HG03575 (cell line): ENCODE data around the gene ASF1B.
"Not testable (repeated sequence)": the region's sequence is repeated elsewhere in the genome, so short reads cannot be mapped to it uniquely, and the experiment has no call there.

Experiments
- ATAC-seq: cut with Tn5 transposase; IDR thresholded peaks from one replicate; pipeline ENCODE4 v1.9.1; 2021; ENCODE audit not compliant: unreplicated experiment, insufficient number of reproducible peaks, low FRiP score; ENCODE audit errors: extremely low read depth

Gene ASF1B

DNA sequence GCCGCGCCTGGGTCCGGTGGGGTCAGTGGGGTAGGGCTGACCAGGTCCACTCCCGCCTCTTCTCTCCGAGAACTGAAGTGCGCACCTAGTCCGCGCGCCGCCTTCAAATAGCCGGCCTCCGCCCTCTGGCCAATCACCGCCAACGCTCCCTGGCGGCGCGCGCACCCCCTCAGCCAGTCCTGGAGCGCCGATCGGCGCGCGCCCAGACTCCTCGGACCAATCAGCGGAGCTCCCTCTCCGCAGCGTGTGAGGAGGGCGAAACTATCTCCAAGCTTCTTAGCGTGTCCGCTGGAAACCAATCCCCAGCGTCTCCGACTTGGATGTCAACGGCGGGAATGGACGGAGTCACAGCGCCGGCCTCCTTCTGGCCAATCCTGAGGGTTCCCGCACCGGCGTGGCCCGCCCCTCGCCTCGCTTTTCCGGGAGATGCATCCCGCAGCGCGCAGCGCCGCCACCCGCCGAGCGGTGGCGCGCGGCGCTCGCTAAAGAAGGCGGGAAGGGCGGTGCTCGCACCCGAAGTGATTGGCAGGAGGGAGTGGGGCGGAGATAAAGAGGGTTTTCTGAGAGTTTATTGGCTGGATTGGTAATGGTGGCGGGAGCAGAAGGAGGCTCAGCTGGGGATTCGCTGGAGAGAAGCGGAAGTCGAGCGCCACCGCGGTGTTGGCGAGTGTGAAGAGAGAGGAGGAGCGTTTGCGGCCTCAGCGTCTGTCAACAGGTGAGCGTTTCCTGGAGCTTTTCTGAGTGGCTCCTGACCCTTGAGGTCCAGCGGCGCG, at the start of gene ASF1B:
Gene ASF1B (minus strand): TSS at position 81 of the 773 bp plus-strand sequence. CDS start 133 bp downstream, outside the sequence.
- ATAC-seq = peak; percentile 60

DNA sequence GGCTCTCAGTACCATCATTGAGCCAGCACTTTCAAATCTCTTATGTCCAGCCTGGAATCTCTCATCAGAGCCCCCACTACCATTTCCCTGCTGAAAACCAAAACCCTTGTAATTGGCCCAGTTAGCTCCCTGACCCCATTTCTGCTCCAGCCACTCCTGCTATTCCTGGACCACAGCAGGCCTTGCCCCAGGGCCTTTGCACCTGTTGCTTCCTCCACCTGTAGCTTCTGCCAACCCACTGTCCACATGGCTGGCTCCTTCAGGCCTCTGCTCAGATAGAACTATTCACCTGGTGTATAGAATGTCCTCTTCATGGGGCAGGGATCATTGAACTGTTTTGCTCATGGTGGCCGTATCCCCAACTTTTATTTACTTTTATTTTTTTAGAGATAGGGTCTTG, 49.3 kb upstream of the ASF1B start:
- ATAC-seq = not testable (repeated sequence)

GRCh38 chr19:14185158-14185557, 48.8 kb upstream of the ASF1B start:
- ATAC-seq = no peak

DNA sequence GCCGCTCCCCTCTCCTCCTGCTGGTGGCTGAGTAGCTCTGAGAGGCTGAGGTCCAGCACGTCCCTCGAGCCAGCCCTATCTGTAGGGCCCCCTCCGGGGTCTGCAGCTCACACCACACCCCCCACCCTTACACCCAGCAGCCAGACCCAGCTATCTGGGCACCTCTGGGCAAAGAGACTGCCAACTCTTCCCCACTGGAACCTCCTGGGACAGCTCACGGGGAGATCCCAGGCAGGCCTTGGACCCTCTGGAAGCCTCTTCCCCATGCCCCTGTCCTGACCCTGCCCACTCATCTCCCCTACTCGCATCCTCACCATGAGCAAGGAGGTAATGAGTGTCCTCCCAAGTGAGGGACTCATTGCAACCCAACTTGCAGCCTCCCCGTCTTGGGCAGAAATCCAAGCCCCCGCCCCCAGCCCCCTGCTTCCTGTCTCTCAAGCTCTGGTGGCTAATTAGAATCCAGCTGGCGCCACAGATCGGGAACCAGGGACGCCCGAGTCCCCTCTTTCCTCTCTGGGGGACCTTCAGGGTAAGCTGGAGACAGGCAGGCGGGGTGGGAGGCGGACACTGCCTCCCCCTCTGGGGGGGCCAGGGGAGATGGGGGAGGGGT, 47.5 kb upstream of the ASF1B start:
- ATAC-seq = no peak

DNA sequence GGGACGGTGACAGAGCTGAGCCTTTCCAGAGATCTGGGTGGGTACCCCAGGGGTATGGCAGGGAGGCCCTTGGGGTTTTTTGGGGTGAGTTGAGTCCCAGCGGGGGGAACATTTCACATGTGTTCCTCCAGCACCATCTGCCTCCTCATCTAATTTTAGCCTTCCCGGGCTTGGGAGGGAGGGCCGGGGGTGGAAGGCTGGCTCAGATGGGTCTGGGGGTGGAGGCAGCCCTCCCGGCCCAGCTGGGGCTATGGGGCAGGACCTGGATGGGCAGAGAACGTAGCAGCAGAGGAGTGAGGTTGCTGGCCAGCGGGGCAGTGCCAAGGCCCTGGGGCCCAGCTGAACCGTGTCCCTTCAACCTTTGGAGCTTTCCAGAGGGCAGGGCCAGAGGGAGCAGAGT, 46.1 kb upstream of the ASF1B start:
- ATAC-seq = no peak

DNA sequence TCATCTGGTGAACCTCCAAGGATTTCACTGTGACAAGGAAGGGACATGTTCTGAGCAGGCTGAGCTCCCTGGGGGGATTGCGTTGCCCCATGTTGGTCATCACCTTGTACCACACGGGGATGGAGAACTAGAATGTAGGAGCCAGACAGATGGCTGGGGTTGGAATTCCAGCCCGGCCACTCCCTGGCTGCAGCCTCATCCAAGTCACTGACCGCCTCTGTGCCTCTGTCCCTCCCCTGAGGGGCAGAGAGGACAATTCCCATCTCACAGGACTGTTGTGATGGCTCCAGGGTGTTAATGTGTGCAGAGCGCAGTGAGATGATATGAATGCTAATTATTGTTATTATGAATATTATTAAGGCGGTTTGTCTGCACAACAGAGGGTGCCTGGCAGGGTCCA, 45.5 kb upstream of the ASF1B start:
- ATAC-seq = no peak

DNA sequence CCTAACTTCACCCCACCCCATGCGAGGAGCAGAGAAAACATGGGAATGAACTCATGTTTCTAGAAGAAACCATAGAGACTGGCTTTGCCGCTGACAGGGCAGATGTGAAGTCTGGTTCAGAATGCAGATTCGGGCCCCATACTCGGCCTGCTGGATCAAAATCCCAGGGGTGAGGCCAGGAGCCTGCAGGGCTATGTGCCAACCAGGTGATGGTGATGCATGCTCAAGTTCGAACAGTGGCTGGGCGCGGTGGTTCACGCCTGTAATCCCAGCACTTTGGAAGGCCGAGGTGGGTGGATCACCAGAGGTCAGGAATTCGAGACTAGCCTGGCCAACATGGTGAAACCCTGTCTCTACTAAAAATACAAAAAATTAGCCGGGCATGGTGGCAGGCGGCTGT, 44.8 kb upstream of the ASF1B start:
- not testable (repeated sequence) for ATAC-seq

DNA sequence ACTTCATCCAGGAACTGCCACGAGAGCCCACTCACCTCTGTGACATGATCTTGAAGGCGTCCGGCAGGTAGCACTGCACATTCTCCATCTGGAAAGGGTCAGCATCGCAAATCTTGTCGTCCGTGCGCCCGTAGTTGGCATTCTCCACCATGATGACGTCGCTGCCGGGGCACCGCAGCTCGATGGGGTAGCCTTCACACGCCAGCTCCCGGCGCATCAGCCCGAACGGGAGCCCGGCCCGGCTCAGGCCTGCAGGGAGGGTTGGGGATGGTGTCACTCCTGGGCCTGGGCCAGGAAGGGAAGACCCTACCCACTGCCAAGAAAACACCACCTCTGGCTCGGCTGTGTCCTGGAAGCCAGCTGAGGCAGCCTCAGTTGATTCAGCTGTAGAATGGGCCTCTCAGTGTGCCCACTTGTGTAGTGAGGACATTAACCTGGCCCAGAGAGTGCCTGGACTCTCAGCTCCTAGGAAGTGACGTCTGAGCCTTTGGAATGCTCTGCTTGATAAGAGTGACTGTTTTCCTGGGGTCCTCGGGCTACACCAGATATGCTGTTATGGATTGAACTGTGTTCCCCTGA, 41.2 kb upstream of the ASF1B start:
- no peak for ATAC-seq

DNA sequence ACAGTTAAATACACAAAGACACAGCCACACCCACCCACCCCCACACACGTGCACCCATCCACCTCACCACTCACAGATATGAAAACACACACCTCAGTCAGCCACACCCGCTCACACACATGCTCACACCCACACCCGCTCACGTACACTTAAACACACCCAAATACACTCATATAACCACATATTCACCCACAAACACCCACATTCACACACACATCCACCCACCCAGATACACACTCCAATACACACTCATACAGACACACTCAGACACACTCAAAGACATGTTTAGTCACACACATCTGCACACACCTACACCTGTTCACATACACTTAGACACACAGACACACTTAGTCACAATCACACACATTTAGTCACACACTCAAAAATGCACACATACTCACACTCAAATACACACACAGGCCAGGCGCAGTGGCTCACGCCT, 39.0 kb upstream of the ASF1B start:
- ATAC-seq = no peak

GRCh38 chr19:14174883-14175282, 38.5 kb upstream of the ASF1B start:
- no peak for ATAC-seq

GRCh38 chr19:14168993-14169392, 32.6 kb upstream of the ASF1B start:
- ATAC-seq = no peak

GRCh38 chr19:14168259-14168972, 32.0 kb upstream of the ASF1B start:
- no peak for ATAC-seq

GRCh38 chr19:14167576-14168138, 31.3 kb upstream of the ASF1B start:
- ATAC-seq = no peak

GRCh38 chr19:14166999-14167575, 30.7 kb upstream of the ASF1B start:
- no peak for ATAC-seq

DNA sequence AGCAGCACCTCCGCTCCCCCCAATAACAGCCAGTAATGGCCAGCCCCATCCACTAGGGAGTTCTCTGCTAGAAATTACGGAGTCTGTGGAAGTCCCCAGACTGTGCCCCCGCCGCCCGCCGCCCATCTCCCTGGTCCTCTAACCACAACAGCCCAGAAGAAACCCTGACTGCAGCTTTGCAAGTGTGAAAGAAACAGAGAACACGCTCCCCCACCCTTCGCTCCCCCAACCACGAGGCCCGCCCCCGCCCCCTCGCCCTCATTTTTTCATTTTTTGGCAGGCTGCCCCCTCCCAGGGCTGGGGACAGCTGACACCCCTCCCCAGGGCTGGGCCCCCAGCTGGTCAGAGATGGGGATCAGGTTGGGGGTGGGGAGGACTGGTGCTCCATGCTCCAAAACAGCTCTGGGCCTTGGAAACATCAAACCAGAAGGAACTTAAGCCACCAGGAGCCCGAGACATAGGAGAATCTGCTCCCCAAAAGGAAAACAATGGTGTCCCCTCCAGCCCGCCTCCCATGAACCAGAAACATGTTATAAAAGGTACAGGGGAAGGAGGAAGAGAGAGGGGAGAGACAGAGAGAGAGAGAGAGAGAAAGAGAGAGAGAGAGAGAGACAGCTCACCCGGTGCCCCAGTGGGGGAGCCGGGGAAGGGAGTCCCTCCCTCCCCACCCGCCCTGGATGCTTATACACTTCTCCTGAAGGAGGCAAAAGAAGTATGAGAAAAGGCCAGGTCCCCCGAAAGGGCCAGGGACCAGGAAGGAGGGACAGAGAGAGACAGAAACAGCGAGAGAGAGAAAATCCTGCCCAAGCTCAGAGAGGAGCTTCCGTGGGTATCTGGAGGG, 29.8 kb upstream of the ASF1B start:
- ATAC-seq = no peak

DNA sequence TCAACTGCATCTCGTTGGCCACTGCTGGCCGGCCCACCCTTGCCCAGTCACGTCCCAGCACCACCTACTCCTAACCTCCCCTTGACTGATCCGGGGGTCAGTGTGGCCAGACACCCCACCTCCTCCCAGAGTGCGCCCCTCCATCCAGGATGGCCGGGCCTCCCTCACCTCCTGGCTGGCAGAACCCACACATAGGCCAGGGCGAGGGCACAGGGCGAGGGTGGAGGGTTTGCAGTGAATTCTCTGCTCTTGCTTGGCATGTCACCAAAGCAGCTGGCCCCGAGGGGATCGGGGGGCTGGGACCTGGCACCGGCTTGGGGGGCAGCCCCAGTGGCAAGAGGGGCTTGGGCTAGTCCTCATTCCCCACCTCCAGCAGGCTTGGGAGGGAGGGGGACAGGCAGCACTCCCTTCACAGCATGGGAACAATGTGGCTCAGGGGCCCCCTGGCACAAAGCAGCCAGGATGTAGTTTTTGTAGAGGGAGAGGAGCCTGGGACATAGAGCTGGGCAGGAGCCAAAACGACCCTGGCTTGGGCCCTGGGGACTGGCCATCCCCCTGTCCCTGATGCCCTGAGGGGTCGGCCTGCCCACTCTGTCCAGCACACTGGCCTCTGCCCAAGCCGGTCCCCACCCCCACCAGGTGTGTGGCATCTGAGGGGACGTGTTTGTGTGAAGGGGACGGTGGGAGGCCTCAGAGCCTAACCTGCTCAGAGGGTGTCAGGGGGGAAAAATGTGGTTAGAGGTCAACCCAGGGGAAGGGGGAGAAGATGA, 28.5 kb upstream of the ASF1B start:
- no peak for ATAC-seq

- no peak for ATAC-seq
Observed at GRCh38 chr19:14164082-14164481, 27.7 kb upstream of the ASF1B start.
